Measurements from ENCODE around the gene ASIC3. TPM values are rescaled to one million over a fixed set of nuclear protein-coding genes. Genes with fewer than 3 reads are reported as not detected.

Gene ASIC3
- total and polyA plus RNA-seq, 2 of the 4 experiments (the other 2 are of a cell fraction), result 0.74 TPM; not detected in 1

- H3K9me3 ChIP-seq (ENCODE audit: control insufficient read depth, insufficient read depth, low read length), result no peaks in the 10 kb centered on the region
- WGBS, 2 experiments (ENCODE audit: extremely low coverage in 2 of 2, insufficient read length in 1 of 2), result no CpG with 5 or more reads among the region's 10 CpGs
- no peak overlapping the region for H2BK120ac ChIP-seq (ENCODE audit: low read depth, low read length)
- H4K91ac ChIP-seq (ENCODE audit: insufficient read depth, low read depth, low read length), result no peak overlapping the region
- H2AK5ac ChIP-seq (ENCODE audit: low read depth, low read length), result no peak overlapping the region
- peaks cover 3% of the 10 kb centered on the region; the same call in 1 of the 2 replicates for H3K4me1 ChIP-seq (ENCODE audit: control insufficient read depth, insufficient read depth, low read length)
- no peak overlapping the region for H2BK15ac ChIP-seq (ENCODE audit: low read depth, low read length)
- POLR2A ChIA-PET (ENCODE audit: unreplicated experiment), result no interaction called here
- TF ChIP-seq CHD1 (IDR thresholded peaks at IDR 0.05; ENCODE audit: low read depth, low read length) (no peak), MXI1 (IDR thresholded peaks at IDR 0.05; ENCODE audit: borderline replicate concordance, low read depth, low read length) (no peak), POLR2A (IDR thresholded peaks at IDR 0.05; ENCODE audit: low read depth, low read length) (no peak), BHLHE40 (IDR thresholded peaks at IDR 0.05; ENCODE audit: low read depth, low read length) (no peak), RAD21 (IDR thresholded peaks at IDR 0.05; ENCODE audit: low read length) (no peak)
- TF ChIP-seq, protein P1, sequence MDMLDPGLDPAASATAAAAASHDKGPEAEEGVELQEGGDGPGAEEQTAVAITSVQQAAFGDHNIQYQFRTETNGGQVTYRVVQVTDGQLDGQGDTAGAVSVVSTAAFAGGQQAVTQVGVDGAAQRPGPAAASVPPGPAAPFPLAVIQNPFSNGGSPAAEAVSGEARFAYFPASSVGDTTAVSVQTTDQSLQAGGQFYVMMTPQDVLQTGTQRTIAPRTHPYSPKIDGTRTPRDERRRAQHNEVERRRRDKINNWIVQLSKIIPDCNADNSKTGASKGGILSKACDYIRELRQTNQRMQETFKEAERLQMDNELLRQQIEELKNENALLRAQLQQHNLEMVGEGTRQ (IDR thresholded peaks at IDR 0.05; ENCODE audit: low read depth, low read length), result no peak
- H3K36me3 ChIP-seq (ENCODE audit: control insufficient read depth, insufficient read depth, low read length), result no peaks in the 10 kb centered on the region
- no peak overlapping the region for H4K8ac ChIP-seq (ENCODE audit: low read depth in 2 of 2, low read length in 2 of 2)
- H3K4ac ChIP-seq (ENCODE audit: low read depth, low read length), result no peak overlapping the region
- no peak overlapping the region for H2AK9ac ChIP-seq (replicated peaks; ENCODE audit: low read depth, low read length, poor library complexity)
- no peak overlapping the region for H2BK5ac ChIP-seq (ENCODE audit: low read depth, low read length, poor library complexity, severe bottlenecking)
- no peak overlapping the region for H3K9ac ChIP-seq (ENCODE audit: low read depth, low read length)
- H3K18ac ChIP-seq (ENCODE audit: low read depth, low read length), result no peak overlapping the region
- in situ Hi-C loops (cut with MboI; ENCODE audit: low sequenced_read_pairs), result loop anchor here (5.0 kb wide), 1 partner anchor 89 kb away; no protein-coding TSS in a partner anchor
- ATAC-seq (ENCODE audit: low read depth), result no peak
- H3K27ac ChIP-seq (ENCODE audit: insufficient read depth, low read length), result no peak overlapping the region
- no peak overlapping the region for H3K4me3 ChIP-seq (ENCODE audit: insufficient read depth, low read depth, low read length)
- H3K27me3 ChIP-seq (ENCODE audit: control insufficient read depth, insufficient read depth, low read length), result peaks cover 45% of the 10 kb centered on the region
- no peak overlapping the region for H3K4me2 ChIP-seq (ENCODE audit: low read depth, low read length)
- no peak overlapping the region for H4K5ac ChIP-seq (ENCODE audit: low read depth, low read length)
- H3K9me1 ChIP-seq (ENCODE audit: insufficient read depth, low read length), result no peaks in the 10 kb centered on the region
- H3K14ac ChIP-seq (replicated peaks; ENCODE audit: low read depth, low read length), result no peak overlapping the region
- H2BK20ac ChIP-seq (ENCODE audit: low read depth, low read length), result no peak overlapping the region
- H3K79me1 ChIP-seq (ENCODE audit: low read depth in 1 of 2, low read length in 2 of 2), result no peaks in the 10 kb centered on the region
- intact Hi-C loops (cut with micrococcal nuclease), result no loop called here
- no peak for DNase-seq
- CTCF ChIA-PET, result no interaction called here
- H3K56ac ChIP-seq (ENCODE audit: extremely low read depth, insufficient read depth, low read length), result no peak overlapping the region
- no peak overlapping the region for H3K23ac ChIP-seq (ENCODE audit: low read depth, low read length)
- dilution Hi-C loops (cut with HindIII; ENCODE audit: low sequenced_read_pairs, unreplicated experiment), result no loop called here
- no TSS peak for BruUV-seq (replicated peaks)
- no peaks in the 10 kb centered on the region for H4K20me1 ChIP-seq (ENCODE audit: insufficient read depth, low read length)
- no peak overlapping the region for H2AFZ ChIP-seq (replicated peaks; ENCODE audit: low read length, poor library complexity)
Observed at GRCh38 chr7:151023232-151023631, 25.1 kb upstream of the ASIC3 start.

Data from IMR-90 (cell line).